Dermis blood vessel endothelial cell (primary cell): Measurements from ENCODE around the gene TMEM154. TPM values are rescaled to one million over a fixed set of nuclear protein-coding genes. Genes with fewer than 3 reads are reported as not detected.

ENCODE experiments used
- DNase-seq: peaks from one replicate; pipeline ENCODE4 v3.0.0; 2010
- total RNA-seq: library from RNA; depleted of rRNA; stranded (reverse); fragments of >200 nt; gene quantifications from 2 replicates; pipeline ENCODE4 v1.2.3, GENCODE V29; 2014

TMEM154 gene
- total RNA-seq, 1 donor from 2014 or later: 1.0 TPM

GRCh38 chr4:152590179-152591031 is 89.4 kb downstream of the TMEM154 start:
- no peak for DNase-seq

GRCh38 chr4:152588869-152589268 is 90.9 kb downstream of the TMEM154 start:
- no peak for DNase-seq

GRCh38 chr4:152587127-152587526 is 92.7 kb downstream of the TMEM154 start:
- no peak for DNase-seq

- DNase-seq: no peak
These were observed 93.1 kb downstream of the TMEM154 start for GRCh38 chr4:152586668-152587067.

GRCh38 chr4:152585023-152585441 is 94.8 kb downstream of the TMEM154 start:
- DNase-seq: no peak

GRCh38 chr4:152581536-152582160 is 98.1 kb downstream of the TMEM154 start:
- no peak for DNase-seq

- no peak for DNase-seq
These were observed 99.9 kb downstream of the TMEM154 start for GRCh38 chr4:152579916-152580315.

GRCh38 chr4:152579107-152579764 is 100.6 kb downstream of the TMEM154 start:
- DNase-seq: no peak

- DNase-seq: no peak
These were observed 101.1 kb downstream of the TMEM154 start for GRCh38 chr4:152578670-152579069.

- no peak for DNase-seq
These were observed 101.9 kb downstream of the TMEM154 start for GRCh38 chr4:152577708-152578396.

- no peak for DNase-seq
These were observed 104.3 kb downstream of the TMEM154 start for GRCh38 chr4:152575533-152575932.

- no peak for DNase-seq
These were observed 105.9 kb downstream of the TMEM154 start for GRCh38 chr4:152573861-152574260.

GRCh38 chr4:152572417-152573086 is 107.2 kb downstream of the TMEM154 start:
- DNase-seq: peak; percentile 2

GRCh38 chr4:152571770-152572169 is 108.0 kb downstream of the TMEM154 start:
- DNase-seq: no peak

GRCh38 chr4:152571296-152571695 is 108.5 kb downstream of the TMEM154 start:
- DNase-seq: no peak

Other genes with a start within 250 kb of the TMEM154 start
- 64.9 and 105 TPM in 2 replicates for gene FBXW7, start 143.9 kb downstream of the TMEM154 start, total RNA-seq
- 0.05 and 0.17 TPM in 2 replicates for gene TIGD4, start 99.7 kb upstream of the TMEM154 start, total RNA-seq
- gene ARFIP1, start 100.0 kb upstream of the TMEM154 start, total RNA-seq: 34.4 and 34.5 TPM in 2 replicates